Hippocampal formation (tissue), 2 donors: ENCODE data around the gene ZNF22.

Experiments used
- DNase-seq, 2 donors: peaks; one replicate each; lab custom pipeline; 2025; lab: John Stamatoyannopoulos, UW

ZNF22 gene

DNA sequence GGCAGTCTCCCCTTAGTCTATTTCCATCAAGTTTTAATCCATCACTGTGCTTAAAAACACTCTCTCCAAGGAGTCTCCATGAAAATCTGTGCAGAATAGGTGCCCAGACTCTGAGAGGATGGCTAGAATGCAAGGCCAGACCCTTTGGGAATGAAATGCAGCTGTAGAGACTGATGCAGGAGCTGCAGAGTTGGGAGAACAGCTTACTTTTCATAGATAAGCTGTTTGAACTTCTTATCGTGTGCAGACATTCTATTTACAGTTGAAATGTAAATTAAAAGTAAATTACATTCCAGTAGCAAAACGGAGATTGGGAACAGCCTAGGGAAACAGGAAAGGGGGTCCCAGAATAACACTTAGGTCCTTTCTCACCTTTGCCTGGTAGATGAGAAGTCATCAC lies 14.9 kb downstream of the ZNF22 start:
- DNase-seq: no peak

DNA sequence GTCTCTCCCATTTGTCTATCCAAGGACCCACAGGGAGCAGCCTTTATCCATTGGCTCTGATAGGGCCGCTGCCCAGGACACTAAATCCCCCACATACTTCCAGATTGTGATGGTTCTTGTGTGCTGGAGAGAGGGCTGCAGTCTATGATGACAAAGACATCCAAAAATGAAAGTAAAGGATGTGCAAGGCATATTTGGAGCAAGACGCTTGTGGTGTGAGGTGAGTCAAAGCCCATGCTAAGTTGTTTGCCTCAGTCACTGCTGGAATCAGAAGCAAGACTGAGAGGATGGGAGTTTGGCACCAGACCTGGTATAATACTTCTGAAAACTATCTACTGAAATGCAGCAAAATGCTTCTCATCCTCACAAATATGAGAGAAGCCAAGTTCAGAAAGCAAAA lies 22.7 kb downstream of the ZNF22 start:
- no peak for DNase-seq

DNA sequence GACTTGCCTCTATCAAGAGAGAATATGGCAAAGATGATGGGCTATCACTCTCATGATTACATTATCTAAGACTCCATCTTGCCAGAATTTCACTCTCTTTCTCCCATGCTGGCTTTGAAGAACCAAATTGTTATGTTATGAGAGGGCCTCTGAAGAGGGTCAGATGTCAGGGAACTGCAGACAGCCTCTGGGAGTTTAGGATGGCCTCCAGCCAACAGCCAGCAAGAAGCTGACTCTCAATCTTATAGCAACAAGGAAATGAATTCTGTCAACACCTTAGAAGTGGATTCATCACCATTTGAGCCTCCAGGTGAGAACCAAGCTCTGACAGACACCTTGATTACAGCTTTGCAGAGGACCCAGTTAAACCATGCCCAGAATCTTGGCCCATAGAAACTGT lies 33.6 kb downstream of the ZNF22 start:
- no peak for DNase-seq

DNA sequence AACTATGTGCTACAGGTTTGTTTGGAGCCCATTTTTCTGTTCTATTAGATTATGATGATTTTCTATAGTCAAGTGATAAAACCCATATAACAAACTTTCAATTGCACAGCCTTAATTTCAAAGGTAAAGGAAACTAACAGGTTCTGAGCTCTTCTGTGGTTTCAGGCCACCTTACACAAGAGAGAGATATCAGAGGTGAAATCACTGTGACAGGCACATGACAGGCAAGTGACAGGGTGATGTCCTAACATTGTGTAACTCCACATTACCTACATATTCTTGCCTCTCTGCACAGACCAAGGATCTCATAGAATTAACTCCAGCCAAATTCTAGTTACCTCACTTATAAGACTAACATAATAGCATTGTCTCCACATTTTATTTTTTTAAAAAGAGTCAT lies 35.0 kb downstream of the ZNF22 start:
- DNase-seq: no peak

DNA sequence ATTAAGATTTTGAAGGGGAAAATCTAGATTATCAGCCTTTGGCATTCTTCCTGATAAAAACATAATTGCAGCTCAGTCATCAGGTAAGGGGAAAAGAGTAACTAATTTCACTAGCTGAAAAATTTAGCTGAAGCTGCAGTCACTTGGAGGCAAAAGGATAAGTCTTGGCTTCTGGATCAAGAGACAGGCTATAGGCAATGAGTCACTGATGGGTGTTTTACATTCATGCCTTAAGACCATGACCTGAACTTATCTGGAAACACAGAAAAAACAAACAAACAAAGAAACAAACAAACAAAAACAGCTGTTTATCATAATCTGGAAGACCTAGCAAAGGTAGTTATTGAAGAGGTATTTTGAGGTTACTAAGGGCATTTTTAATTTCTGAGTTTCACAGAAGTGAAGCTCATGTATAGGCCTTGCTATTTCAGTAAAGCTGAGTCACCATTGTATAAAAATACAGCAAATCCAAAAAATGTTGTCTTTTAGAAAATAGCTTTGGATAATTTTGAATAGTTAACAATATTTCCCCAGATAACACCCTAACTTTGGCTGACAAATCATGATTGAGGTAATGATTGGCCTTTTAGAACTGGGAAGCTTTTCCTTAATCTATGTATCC lies 40.3 kb downstream of the ZNF22 start:
- DNase-seq: no peak

DNA sequence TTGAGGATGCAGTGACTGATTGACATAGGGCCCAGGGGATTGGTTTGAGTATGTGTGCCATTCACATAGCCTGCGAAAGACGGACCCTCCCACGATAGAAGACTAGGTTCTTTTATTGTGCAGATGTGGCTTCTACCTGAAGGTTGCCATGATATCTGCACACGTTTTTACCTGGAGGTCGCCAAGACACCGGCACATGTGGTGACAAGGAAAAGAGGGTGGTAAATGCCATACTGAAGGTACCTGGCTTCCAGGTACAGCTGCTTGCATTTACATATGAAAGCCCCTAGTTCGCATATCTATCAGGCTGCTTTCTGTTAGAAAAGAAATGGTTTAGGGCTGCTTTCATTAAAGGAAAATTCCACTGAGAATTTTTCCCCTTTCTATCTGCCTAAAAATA lies 43.6 kb downstream of the ZNF22 start:
- no peak for DNase-seq

DNA sequence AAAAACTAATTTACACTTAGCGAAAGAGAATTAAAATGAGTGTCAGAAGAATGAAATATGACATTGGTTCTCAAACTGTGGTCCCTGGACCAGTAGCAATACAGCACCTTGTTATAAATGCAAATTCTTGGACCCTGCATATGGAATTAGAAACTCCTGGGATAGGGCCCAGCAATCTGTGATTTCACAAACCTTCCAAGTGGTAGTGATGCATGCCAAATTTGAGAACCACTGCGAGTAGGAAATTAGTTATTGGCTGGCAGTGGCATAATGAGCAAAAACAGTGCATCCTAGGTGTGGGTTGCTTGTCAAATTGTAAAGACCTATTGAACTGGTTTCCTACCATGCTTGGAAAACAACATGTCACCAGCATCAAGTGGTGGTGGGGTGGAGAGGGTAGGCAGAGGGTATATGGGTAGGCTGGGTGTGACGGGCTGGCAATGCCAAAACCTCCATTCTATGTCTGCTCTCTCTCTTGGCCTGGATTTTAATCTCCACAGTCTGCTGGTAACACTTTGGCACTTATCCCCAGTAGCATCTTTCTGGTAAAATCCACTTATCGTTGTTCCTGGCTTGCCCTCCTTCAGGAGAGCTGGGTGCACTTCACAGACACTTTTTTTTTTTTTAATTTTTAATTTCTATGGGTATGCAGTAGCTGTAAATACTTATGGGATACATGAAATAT lies 50.0 kb downstream of the ZNF22 start:
- DNase-seq: no peak

DNA sequence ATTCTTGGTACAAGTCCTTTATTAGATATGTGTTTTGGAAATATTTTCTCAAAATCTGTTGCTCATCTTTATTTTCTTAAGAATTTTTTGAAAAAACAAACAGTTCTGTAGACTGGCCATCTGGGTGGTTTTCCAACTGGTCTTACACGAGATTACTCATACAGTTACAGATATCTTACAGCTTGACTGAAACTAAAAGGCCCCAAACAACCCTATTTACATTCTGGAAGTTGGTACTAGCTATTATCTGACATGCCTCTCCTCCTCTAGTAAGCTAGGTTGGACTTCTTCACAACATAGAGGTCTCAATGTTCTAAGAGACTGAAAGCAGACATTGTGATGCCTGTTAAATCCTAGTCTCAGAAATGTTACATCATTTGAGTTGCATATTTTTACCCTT lies 52.0 kb downstream of the ZNF22 start:
- no peak for DNase-seq

DNA sequence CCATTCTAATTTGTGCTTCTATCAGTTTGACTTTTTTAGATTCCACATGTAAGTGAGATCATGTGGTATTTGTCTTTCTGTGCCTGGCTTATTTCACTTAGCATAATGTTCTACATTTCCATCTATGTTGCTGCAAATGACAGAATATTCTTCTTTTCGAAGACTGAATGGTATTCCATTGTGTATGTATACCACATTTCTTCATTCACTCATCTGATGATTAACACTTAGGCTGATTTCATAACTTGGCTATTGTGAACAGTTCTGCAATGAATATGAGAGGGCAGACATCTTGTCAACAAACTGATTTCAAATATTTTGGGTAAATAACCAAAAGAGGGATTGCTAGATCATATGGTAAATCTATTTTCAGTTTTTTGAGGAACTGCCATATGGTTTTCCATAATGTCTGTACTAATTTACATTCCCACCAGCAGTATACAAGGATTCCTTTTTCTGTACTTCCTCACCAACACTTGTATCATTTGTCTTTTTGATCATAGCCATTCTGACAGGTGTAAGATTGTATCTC lies 52.9 kb downstream of the ZNF22 start:
- DNase-seq: no peak
